Measurements from ENCODE around the gene CEACAM3. TPM values are rescaled to one million over a fixed set of nuclear protein-coding genes. Genes with fewer than 3 reads are reported as not detected.

Gene CEACAM3
- total and polyA plus RNA-seq, 4 donors = 1.9 TPM; not detected in 3

- Histone ChIP-seq H3K4me3 (ENCODE audit: low read depth, low read length) (no peak overlapping the region), H3K27me3 (ENCODE audit: control insufficient read depth, insufficient read depth, low read length) (no peaks in the 10 kb centered on the region), H3K27ac (ENCODE audit: low read depth, low read length) (no peak overlapping the region), H3K36me3 (ENCODE audit: control insufficient read depth, insufficient read depth, low read length) (no peaks in the 10 kb centered on the region), H3K9me3 (ENCODE audit: control insufficient read depth, insufficient read depth, low read length) (no peaks in the 10 kb centered on the region), H3K4me1 (ENCODE audit: control insufficient read depth, insufficient read depth, low read length) (no peaks in the 10 kb centered on the region)
- DNase-seq (ENCODE audit: low read depth in 4 of 6, low spot score in 6 of 6) = peak in 5 of 6 donors; percentile 0 to 76 (median 9)
- no CpG with 5 or more reads among the region's 12 CpGs for WGBS (ENCODE audit: insufficient coverage)
Measured at GRCh38 chr19:41821003-41821735, 24.8 kb downstream of the CEACAM3 start.

- no peaks in the 10 kb centered on the region for H3K9me3 ChIP-seq (ENCODE audit: control insufficient read depth, insufficient read depth, low read length)
- H3K36me3 ChIP-seq (ENCODE audit: control insufficient read depth, insufficient read depth, low read length) = no peaks in the 10 kb centered on the region
- no peak overlapping the region for H3K4me3 ChIP-seq (ENCODE audit: low read depth, low read length)
- peaks cover 4% of the 10 kb centered on the region for H3K27me3 ChIP-seq (ENCODE audit: control insufficient read depth, insufficient read depth, low read length)
- no peak for DNase-seq (ENCODE audit: low read depth in 4 of 6, low spot score in 6 of 6)
- no peak overlapping the region for H3K27ac ChIP-seq (ENCODE audit: low read depth, low read length)
- 56% methylated on average over 7 of the region's 13 CpGs for WGBS (ENCODE audit: insufficient coverage)
- no peaks in the 10 kb centered on the region for H3K4me1 ChIP-seq (ENCODE audit: control insufficient read depth, insufficient read depth, low read length)
Measured at GRCh38 chr19:41837981-41838708, 41.8 kb downstream of the CEACAM3 start.

- Histone ChIP-seq H3K9me3 (ENCODE audit: control insufficient read depth, insufficient read depth, low read length) (no peaks in the 10 kb centered on the region), H3K27ac (ENCODE audit: low read depth, low read length) (no peak overlapping the region), H3K27me3 (ENCODE audit: control insufficient read depth, insufficient read depth, low read length) (peaks cover 4% of the 10 kb centered on the region), H3K36me3 (ENCODE audit: control insufficient read depth, insufficient read depth, low read length) (no peaks in the 10 kb centered on the region), H3K4me1 (ENCODE audit: control insufficient read depth, insufficient read depth, low read length) (no peaks in the 10 kb centered on the region), H3K4me3 (ENCODE audit: low read depth, low read length) (no peak overlapping the region)
- DNase-seq (ENCODE audit: low read depth in 4 of 6, low spot score in 6 of 6) = no peak
- WGBS (ENCODE audit: insufficient coverage) = 72% methylated on average over 2 of the region's 2 CpGs
Measured at GRCh38 chr19:41839211-41839610, 42.8 kb downstream of the CEACAM3 start.

GRCh38 chr19:41843371-41843770, 47.0 kb downstream of the CEACAM3 start:
- H3K27ac ChIP-seq (ENCODE audit: low read depth, low read length) = no peak overlapping the region
- peaks cover 3% of the 10 kb centered on the region for H3K27me3 ChIP-seq (ENCODE audit: control insufficient read depth, insufficient read depth, low read length)
- H3K4me1 ChIP-seq (ENCODE audit: control insufficient read depth, insufficient read depth, low read length) = no peaks in the 10 kb centered on the region
- no peaks in the 10 kb centered on the region for H3K9me3 ChIP-seq (ENCODE audit: control insufficient read depth, insufficient read depth, low read length)
- no peaks in the 10 kb centered on the region for H3K36me3 ChIP-seq (ENCODE audit: control insufficient read depth, insufficient read depth, low read length)
- WGBS (ENCODE audit: insufficient coverage) = 85% methylated on average over 7 of the region's 7 CpGs
- H3K4me3 ChIP-seq (ENCODE audit: low read depth, low read length) = no peak overlapping the region
- no peak for DNase-seq (ENCODE audit: low read depth in 4 of 6, low spot score in 6 of 6)

GRCh38 chr19:41844601-41845000, 48.2 kb downstream of the CEACAM3 start, which contains the start of gene LYPD4:
TSS of gene LYPD4 (minus strand) at chr19:41844683. CDS start at chr19:41839285, 5,398 bp downstream.
- Histone ChIP-seq H3K27me3 (ENCODE audit: control insufficient read depth, insufficient read depth, low read length) (no peaks in the 10 kb centered on the region), H3K4me3 (ENCODE audit: low read depth, low read length) (no peak within 1 kb of the TSS), H3K27ac (ENCODE audit: low read depth, low read length) (no peak within 1 kb of the TSS), H3K36me3 (ENCODE audit: control insufficient read depth, insufficient read depth, low read length) (no peaks in the 10 kb centered on the region), H3K4me1 (ENCODE audit: control insufficient read depth, insufficient read depth, low read length) (no peaks in the 10 kb centered on the region), H3K9me3 (ENCODE audit: control insufficient read depth, insufficient read depth, low read length) (no peaks in the 10 kb centered on the region)
- WGBS (ENCODE audit: insufficient coverage) = 76% methylated on average over 30 of the region's 30 CpGs
- DNase-seq (ENCODE audit: low read depth in 4 of 6, low spot score in 6 of 6) = no peak

GRCh38 chr19:41845001-41845050, 48.4 kb downstream of the CEACAM3 start, which contains the start of gene DMRTC2:
TSS of gene DMRTC2 (plus strand) at chr19:41845042. CDS start at chr19:41847429, 2,387 bp downstream.
- no peaks in the 10 kb centered on the region for H3K36me3 ChIP-seq (ENCODE audit: control insufficient read depth, insufficient read depth, low read length)
- 93% methylated on average over 3 of the region's 3 CpGs for WGBS (ENCODE audit: insufficient coverage)
- no peak for DNase-seq (ENCODE audit: low read depth in 4 of 6, low spot score in 6 of 6)

GRCh38 chr19:41845051-41845590, 48.7 kb downstream of the CEACAM3 start:
- Histone ChIP-seq H3K9me3 (ENCODE audit: control insufficient read depth, insufficient read depth, low read length) (no peaks in the 10 kb centered on the region), H3K27ac (ENCODE audit: low read depth, low read length) (no peak overlapping the region), H3K4me3 (ENCODE audit: low read depth, low read length) (no peak overlapping the region), H3K4me1 (ENCODE audit: control insufficient read depth, insufficient read depth, low read length) (no peaks in the 10 kb centered on the region), H3K27me3 (ENCODE audit: control insufficient read depth, insufficient read depth, low read length) (no peaks in the 10 kb centered on the region), H3K36me3 (ENCODE audit: control insufficient read depth, insufficient read depth, low read length) (no peaks in the 10 kb centered on the region)
- whole genome bisulfite sequencing (ENCODE audit: insufficient coverage) = 91% methylated on average over 10 of the region's 23 CpGs
- no peak for DNase-seq (ENCODE audit: low read depth in 4 of 6, low spot score in 6 of 6)

More at GRCh38 chr19:41845001-41845050, 48.4 kb downstream of the CEACAM3 start, which contains the start of gene DMRTC2:
- H3K27ac ChIP-seq (ENCODE audit: low read depth, low read length) = no peak within 1 kb of the TSS
- no peak within 1 kb of the TSS for H3K4me3 ChIP-seq (ENCODE audit: low read depth, low read length)
- no peaks in the 10 kb centered on the region for H3K9me3 ChIP-seq (ENCODE audit: control insufficient read depth, insufficient read depth, low read length)
- H3K4me1 ChIP-seq (ENCODE audit: control insufficient read depth, insufficient read depth, low read length) = no peaks in the 10 kb centered on the region
- H3K27me3 ChIP-seq (ENCODE audit: control insufficient read depth, insufficient read depth, low read length) = no peaks in the 10 kb centered on the region

- no peaks in the 10 kb centered on the region for H3K4me1 ChIP-seq (ENCODE audit: control insufficient read depth, insufficient read depth, low read length)
- no peaks in the 10 kb centered on the region for H3K9me3 ChIP-seq (ENCODE audit: control insufficient read depth, insufficient read depth, low read length)
- H3K27me3 ChIP-seq (ENCODE audit: control insufficient read depth, insufficient read depth, low read length) = no peaks in the 10 kb centered on the region
- 91% methylated on average over 14 of the region's 19 CpGs for WGBS (ENCODE audit: insufficient coverage)
- no peaks in the 10 kb centered on the region for H3K36me3 ChIP-seq (ENCODE audit: control insufficient read depth, insufficient read depth, low read length)
- H3K4me3 ChIP-seq (ENCODE audit: low read depth, low read length) = no peak overlapping the region
- no peak overlapping the region for H3K27ac ChIP-seq (ENCODE audit: low read depth, low read length)
- no peak for DNase-seq (ENCODE audit: low read depth in 4 of 6, low spot score in 6 of 6)
Measured at GRCh38 chr19:41847351-41848105, 51.1 kb downstream of the CEACAM3 start.

- 82% methylated on average over 5 of the region's 6 CpGs for WGBS (ENCODE audit: insufficient coverage)
Measured at GRCh38 chr19:41848666-41849065, 52.3 kb downstream of the CEACAM3 start.

More at GRCh38 chr19:41848666-41849065, 52.3 kb downstream of the CEACAM3 start:
- H3K27ac ChIP-seq (ENCODE audit: low read depth, low read length) = no peak overlapping the region
- H3K27me3 ChIP-seq (ENCODE audit: control insufficient read depth, insufficient read depth, low read length) = peaks cover 2% of the 10 kb centered on the region
- no peaks in the 10 kb centered on the region for H3K9me3 ChIP-seq (ENCODE audit: control insufficient read depth, insufficient read depth, low read length)
- H3K4me3 ChIP-seq (ENCODE audit: low read depth, low read length) = no peak overlapping the region
- H3K36me3 ChIP-seq (ENCODE audit: control insufficient read depth, insufficient read depth, low read length) = no peaks in the 10 kb centered on the region
- H3K4me1 ChIP-seq (ENCODE audit: control insufficient read depth, insufficient read depth, low read length) = no peaks in the 10 kb centered on the region
- no peak for DNase-seq (ENCODE audit: low read depth in 4 of 6, low spot score in 6 of 6)
